Sigmoid colon (tissue), 4 donors: Measurements from ENCODE around the gene LIMS1.

Experiments used
- CTCF ChIP-seq, 4 experiments: fragments of 450-650 bp in 3 of 4; fragments of 200-600 bp in 1 of 4; IDR thresholded peaks; one replicate each; pipeline ENCODE4 v1.5.1; 2016 to 2019; ENCODE audit warnings: antibody characterized with exemption in 4 of 4, mild to moderate bottlenecking in 3 of 4, moderate library complexity in 2 of 4
- EP300 ChIP-seq, 4 donors: sonication (generic); formaldehyde crosslinking; IDR thresholded peaks; one replicate each; pipeline ENCODE4 v1.6.1; 2017; ENCODE audit warnings: antibody characterized with exemption in 4 of 4
- POLR2A ChIP-seq, 2 donors: fragments of 450-650 bp; IDR thresholded peaks; one replicate each; pipeline ENCODE4 v1.6.1; 2016; ENCODE audit warnings: antibody characterized with exemption in 2 of 2, mild to moderate bottlenecking in 2 of 2, moderate library complexity in 2 of 2
- POLR2AphosphoS5 ChIP-seq, 4 donors: sonication (generic); formaldehyde crosslinking; IDR thresholded peaks; one replicate each; pipeline ENCODE4 v1.6.1; 2017; ENCODE audit warnings: antibody characterized with exemption in 4 of 4

GRCh38 chr2:108575132-108575966, 41.1 kb downstream of the LIMS1 start:
- no peak for TF ChIP-seq CTCF (IDR thresholded peaks at IDR 0.05)
- no peak for TF ChIP-seq POLR2A (IDR thresholded peaks at IDR 0.05)
- TF ChIP-seq EP300 (IDR thresholded peaks at IDR 0.05) = no peak
- TF ChIP-seq POLR2AphosphoS5 (IDR thresholded peaks at IDR 0.05) = no peak
